SK-N-SH (cell line): ENCODE data around the gene PRKCB. TPM values are rescaled to one million over a fixed set of nuclear protein-coding genes. Genes with fewer than 3 reads are reported as not detected.

ENCODE experiments used
- CTCF ChIA-PET: fragments of 300-600, 350-600 bp; formaldehyde crosslinking; extraction: SDS; loops from one replicate; lab custom pipeline; 2021; lab: Yijun Ruan, JAX
- POLR2A ChIA-PET: fragments of 350-600 bp; sonication (Branson Sonifier 250); formaldehyde crosslinking; extraction: SDS; loops from one replicate; lab custom pipeline; 2020; ENCODE audit warnings: antibody characterized with exemption, inconsistent platforms; lab: Yijun Ruan, JAX
- DNase-seq: peaks from one replicate; pipeline ENCODE4 v3.0.0; 2012
- H2AFZ ChIP-seq: fragments of 200-600 bp; sonication (generic); 2 replicates; pipeline ENCODE4 v1.8.1; 2016; ENCODE audit warnings: antibody characterized with exemption, mild to moderate bottlenecking, low read depth
- H3F3A ChIP-seq: fragments of 200-600 bp; sonication (generic); replicated peaks from 2 replicates; pipeline ENCODE3; 2016; ENCODE audit warnings: antibody characterized with exemption, mild to moderate bottlenecking; ENCODE audit not compliant: insufficient read depth
- H3K27ac ChIP-seq, 2 experiments: fragments of 200-500 bp in 1 of 2; fragments of 200-600 bp in 1 of 2; sonication (Bioruptor generic) in 1 of 2; sonication (generic), shearing (Covaris generic) in 1 of 2; 2 replicates each; pipeline versions ENCODE4 v1.5.1 to v1.6.1; 2014 to 2016; ENCODE audit warnings: low read depth in 2 of 2, inconsistent platforms in 1 of 2, low read length in 1 of 2, mild to moderate bottlenecking in 1 of 2, mixed read lengths in 1 of 2
- H3K27me3 ChIP-seq: fragments of 200-600 bp; sonication (generic), shearing (Covaris generic); 2 replicates; pipeline ENCODE4 v1.6.1; 2016; ENCODE audit warnings: mixed run types; ENCODE audit not compliant: insufficient read depth
- H3K36me3 ChIP-seq, 2 experiments: fragments of 200-500 bp in 1 of 2; fragments of 200-600 bp in 1 of 2; sonication (Bioruptor generic) in 1 of 2; sonication (generic) in 1 of 2; replicated peaks in 1 of 2; 2 replicates each; pipeline versions ENCODE3 to v1.5.1; 2014 to 2016; ENCODE audit warnings: low read length in 1 of 2, mild to moderate bottlenecking in 1 of 2; ENCODE audit not compliant: insufficient read depth in 2 of 2, control insufficient read depth in 1 of 2
- H3K4me1 ChIP-seq, 2 experiments: fragments of 200-500 bp in 1 of 2; fragments of 200-600 bp in 1 of 2; sonication (Bioruptor generic) in 1 of 2; sonication (generic), shearing (Covaris generic) in 1 of 2; 2 replicates each; pipeline versions ENCODE4 v1.5.1 to v1.6.1; 2014 to 2016; ENCODE audit warnings: low read depth in 1 of 2, low read length in 1 of 2, mixed run types in 1 of 2; ENCODE audit not compliant: insufficient read depth in 2 of 2, control insufficient read depth in 1 of 2
- H3K4me2 ChIP-seq: fragments of 200-600 bp; sonication (generic), shearing (Covaris generic); 2 replicates; pipeline ENCODE4 v1.6.1; 2017; ENCODE audit warnings: mixed run types
- H3K4me3 ChIP-seq, 2 experiments: fragments of 200-500 bp in 1 of 2; fragments of 200-600 bp in 1 of 2; sonication (Bioruptor generic) in 1 of 2; sonication (generic), shearing (Covaris generic) in 1 of 2; 2 replicates each; pipeline versions ENCODE4 v1.5.1 to v1.8.1; 2014 to 2016; ENCODE audit warnings: low read depth in 2 of 2, inconsistent platforms in 1 of 2, low read length in 1 of 2, mild to moderate bottlenecking in 1 of 2, mixed read lengths in 1 of 2, moderate library complexity in 1 of 2
- H3K79me2 ChIP-seq: fragments of 200-600 bp; sonication (generic); 2 replicates; pipeline ENCODE4 v1.8.1; 2017; ENCODE audit warnings: mild to moderate bottlenecking; ENCODE audit not compliant: insufficient read depth
- H3K9ac ChIP-seq: fragments of 200-600 bp; sonication (generic); 2 replicates; pipeline ENCODE4 v1.6.1; 2017; ENCODE audit warnings: mixed run types
- H3K9me2 ChIP-seq: fragments of 200-600 bp; sonication (generic); 2 replicates; pipeline ENCODE4 v1.6.1; 2017; ENCODE audit warnings: mixed run types
- H3K9me3 ChIP-seq: fragments of 200-600 bp; sonication (generic); 2 replicates; pipeline ENCODE4 v1.6.1; 2017; ENCODE audit warnings: mixed run types, mild to moderate bottlenecking, moderate library complexity
- H4K20me1 ChIP-seq: fragments of 200-600 bp; sonication (generic); 2 replicates; pipeline ENCODE4 v1.6.1; 2017; ENCODE audit warnings: mild to moderate bottlenecking, mixed run types; ENCODE audit not compliant: insufficient read depth
- CHD2 ChIP-seq: fragments of 150-350 bp; IDR thresholded peaks from 2 replicates; pipeline ENCODE4 v1.6.1; 2018; ENCODE audit warnings: low read length; ENCODE audit not compliant: partially characterized antibody
- EP300 ChIP-seq, 2 experiments: IDR thresholded peaks; 2 replicates each; pipeline versions ENCODE4 v1.4.0 to v1.6.1; 2012; ENCODE audit warnings: borderline replicate concordance in 1 of 2, low read depth in 1 of 2, low read length in 1 of 2
- GATA2 ChIP-seq: sonication (generic); formaldehyde crosslinking; IDR thresholded peaks from 2 replicates; pipeline ENCODE4 v1.5.0; 2020; ENCODE audit warnings: mild to moderate bottlenecking, missing genetic modification reagents
- JUND ChIP-seq: IDR thresholded peaks from 2 replicates; pipeline ENCODE4 v1.4.0; 2012
- MEF2A ChIP-seq: IDR thresholded peaks from 2 replicates; pipeline ENCODE4 v1.4.0; 2012; ENCODE audit warnings: low read depth, borderline replicate concordance
- NRF1 ChIP-seq: IDR thresholded peaks from 2 replicates; pipeline ENCODE4 v1.6.1; 2012; ENCODE audit warnings: low read depth, mild to moderate bottlenecking, low read length
- SIN3A ChIP-seq: IDR thresholded peaks from 2 replicates; pipeline ENCODE4 v1.6.1; 2012; ENCODE audit warnings: low read depth, mild to moderate bottlenecking, low read length, moderate library complexity, borderline replicate concordance
- USF2 ChIP-seq: fragments of 150-350 bp; IDR thresholded peaks from 2 replicates; pipeline ENCODE4 v1.6.1; 2017; ENCODE audit warnings: antibody characterized with exemption, low read length, low read depth, borderline replicate concordance
- WGBS: methylation state at CpG from one replicate; pipeline ENCODE4 v1.1.6; 2017; ENCODE audit warnings: low lambda C conversion rate; 5-methylcytosine and 5-hydroxymethylcytosine counted together
- polyA plus RNA-seq, 3 experiments: library from polyadenylated mRNA; depleted of rRNA; stranded (reverse); fragments of >200 nt; gene quantifications; 2 replicates each; pipeline ENCODE4 v1.2.3, GENCODE V29; 2012
- TF ChIP-seq, protein P1 (sequence below): IDR thresholded peaks from 2 replicates; pipeline ENCODE4; 2012
- TF ChIP-seq, protein P2 (sequence below): IDR thresholded peaks from 2 replicates; pipeline ENCODE4 v1.6.1; 2012; ENCODE audit warnings: mild to moderate bottlenecking, low read depth, low read length, moderate library complexity
- TF ChIP-seq, protein P3 (sequence below): IDR thresholded peaks from 2 replicates; pipeline ENCODE4 v1.4.0; 2012; ENCODE audit warnings: low read depth

PRKCB gene
- polyA plus RNA-seq, 1 of the 3 experiments (the other 2 are of a cell fraction): 0.12 TPM

GRCh38 chr16:24174957-24175356 is 339.2 kb downstream of the PRKCB start:
- no peak for TF ChIP-seq SIN3A
- TF ChIP-seq JUND: no peak
- no peak for TF ChIP-seq GATA2 (CRISPR knock-in tag)
- TF ChIP-seq USF2: no peak
- TF ChIP-seq, protein P1, sequence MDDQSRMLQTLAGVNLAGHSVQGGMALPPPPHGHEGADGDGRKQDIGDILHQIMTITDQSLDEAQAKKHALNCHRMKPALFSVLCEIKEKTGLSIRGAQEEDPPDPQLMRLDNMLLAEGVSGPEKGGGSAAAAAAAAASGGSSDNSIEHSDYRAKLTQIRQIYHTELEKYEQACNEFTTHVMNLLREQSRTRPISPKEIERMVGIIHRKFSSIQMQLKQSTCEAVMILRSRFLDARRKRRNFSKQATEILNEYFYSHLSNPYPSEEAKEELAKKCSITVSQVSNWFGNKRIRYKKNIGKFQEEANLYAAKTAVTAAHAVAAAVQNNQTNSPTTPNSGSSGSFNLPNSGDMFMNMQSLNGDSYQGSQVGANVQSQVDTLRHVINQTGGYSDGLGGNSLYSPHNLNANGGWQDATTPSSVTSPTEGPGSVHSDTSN: no peak
- no peak for TF ChIP-seq CHD2
- no peak for TF ChIP-seq NRF1
- no peak for TF ChIP-seq EP300 (IDR thresholded peaks at IDR 0.05; ENCODE audit: borderline replicate concordance in 1 of 2, low read depth in 1 of 2, low read length in 1 of 2)
- TF ChIP-seq MEF2A: no peak
- TF ChIP-seq, protein P2, sequence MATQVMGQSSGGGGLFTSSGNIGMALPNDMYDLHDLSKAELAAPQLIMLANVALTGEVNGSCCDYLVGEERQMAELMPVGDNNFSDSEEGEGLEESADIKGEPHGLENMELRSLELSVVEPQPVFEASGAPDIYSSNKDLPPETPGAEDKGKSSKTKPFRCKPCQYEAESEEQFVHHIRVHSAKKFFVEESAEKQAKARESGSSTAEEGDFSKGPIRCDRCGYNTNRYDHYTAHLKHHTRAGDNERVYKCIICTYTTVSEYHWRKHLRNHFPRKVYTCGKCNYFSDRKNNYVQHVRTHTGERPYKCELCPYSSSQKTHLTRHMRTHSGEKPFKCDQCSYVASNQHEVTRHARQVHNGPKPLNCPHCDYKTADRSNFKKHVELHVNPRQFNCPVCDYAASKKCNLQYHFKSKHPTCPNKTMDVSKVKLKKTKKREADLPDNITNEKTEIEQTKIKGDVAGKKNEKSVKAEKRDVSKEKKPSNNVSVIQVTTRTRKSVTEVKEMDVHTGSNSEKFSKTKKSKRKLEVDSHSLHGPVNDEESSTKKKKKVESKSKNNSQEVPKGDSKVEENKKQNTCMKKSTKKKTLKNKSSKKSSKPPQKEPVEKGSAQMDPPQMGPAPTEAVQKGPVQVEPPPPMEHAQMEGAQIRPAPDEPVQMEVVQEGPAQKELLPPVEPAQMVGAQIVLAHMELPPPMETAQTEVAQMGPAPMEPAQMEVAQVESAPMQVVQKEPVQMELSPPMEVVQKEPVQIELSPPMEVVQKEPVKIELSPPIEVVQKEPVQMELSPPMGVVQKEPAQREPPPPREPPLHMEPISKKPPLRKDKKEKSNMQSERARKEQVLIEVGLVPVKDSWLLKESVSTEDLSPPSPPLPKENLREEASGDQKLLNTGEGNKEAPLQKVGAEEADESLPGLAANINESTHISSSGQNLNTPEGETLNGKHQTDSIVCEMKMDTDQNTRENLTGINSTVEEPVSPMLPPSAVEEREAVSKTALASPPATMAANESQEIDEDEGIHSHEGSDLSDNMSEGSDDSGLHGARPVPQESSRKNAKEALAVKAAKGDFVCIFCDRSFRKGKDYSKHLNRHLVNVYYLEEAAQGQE: no peak
- no peaks in the 10 kb centered on the region for H4K20me1 ChIP-seq
- ChIA-PET POLR2A (no interaction called here), CTCF (no interaction called here)
- H2AFZ ChIP-seq: no peak overlapping the region
- H3K27ac ChIP-seq: no peak overlapping the region
- DNase-seq: no peak
- H3K27me3 ChIP-seq: no peaks in the 10 kb centered on the region
- H3K4me2 ChIP-seq: no peak overlapping the region
- no peaks in the 10 kb centered on the region for H3K4me1 ChIP-seq
- H3K36me3 ChIP-seq: no peaks in the 10 kb centered on the region
- H3K9me3 ChIP-seq: no peaks in the 10 kb centered on the region
- H3K4me3 ChIP-seq: no peak overlapping the region
- H3K79me2 ChIP-seq: no peaks in the 10 kb centered on the region
- WGBS: 44% methylated on average over 3 of the region's 3 CpGs
- no peak overlapping the region for H3K9ac ChIP-seq
- no peaks in the 10 kb centered on the region for H3K9me2 ChIP-seq
- no peaks in the 10 kb centered on the region for H3F3A ChIP-seq

DNA sequence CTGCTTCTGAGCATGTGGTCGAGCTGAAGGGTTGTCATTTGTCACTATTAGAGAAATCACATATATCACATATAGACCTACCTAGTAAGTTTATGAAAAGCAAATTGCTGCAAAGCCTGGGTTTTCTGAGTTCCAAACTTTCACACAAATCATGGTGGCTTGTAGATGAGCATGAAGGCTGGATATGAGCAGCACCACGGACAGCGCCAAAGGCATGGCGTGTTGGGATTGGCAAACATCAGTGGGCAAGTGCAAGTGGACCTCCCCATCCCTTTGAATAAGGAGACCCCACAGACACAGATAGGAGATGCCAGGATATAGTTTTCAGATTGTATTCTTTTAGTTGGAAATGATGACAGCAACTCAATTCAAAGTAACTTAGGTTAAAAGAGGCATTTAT is 342.7 kb downstream of the PRKCB start:
- H3K27ac ChIP-seq: no peak overlapping the region
- no peaks in the 10 kb centered on the region for H3F3A ChIP-seq
- H3K4me3 ChIP-seq: no peak overlapping the region
- 22% methylated on average over 4 of the region's 4 CpGs for WGBS
- ChIA-PET POLR2A (no interaction called here), CTCF (no interaction called here)
- TF ChIP-seq, protein P2: peak; percentile 87
- TF ChIP-seq, protein P3, sequence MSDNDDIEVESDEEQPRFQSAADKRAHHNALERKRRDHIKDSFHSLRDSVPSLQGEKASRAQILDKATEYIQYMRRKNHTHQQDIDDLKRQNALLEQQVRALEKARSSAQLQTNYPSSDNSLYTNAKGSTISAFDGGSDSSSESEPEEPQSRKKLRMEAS: no peak
- H4K20me1 ChIP-seq: no peaks in the 10 kb centered on the region
- H3K27me3 ChIP-seq: no peaks in the 10 kb centered on the region
- no peaks in the 10 kb centered on the region for H3K36me3 ChIP-seq
- no peak overlapping the region for H3K9ac ChIP-seq
- no peaks in the 10 kb centered on the region for H3K4me1 ChIP-seq
- no peaks in the 10 kb centered on the region for H3K9me3 ChIP-seq
- H3K4me2 ChIP-seq: no peak overlapping the region
- no peak for DNase-seq
- no peaks in the 10 kb centered on the region for H3K79me2 ChIP-seq
- no peaks in the 10 kb centered on the region for H3K9me2 ChIP-seq
- no peak overlapping the region for H2AFZ ChIP-seq
